SK-N-SH (cell line): ENCODE data around the gene TBX15. TPM values are rescaled to one million over a fixed set of nuclear protein-coding genes. Genes with fewer than 3 reads are reported as not detected.

ENCODE experiments used
- CTCF ChIA-PET: fragments of 300-600, 350-600 bp; formaldehyde crosslinking; extraction: SDS; loops from one replicate; lab custom pipeline; 2021; lab: Yijun Ruan, JAX
- POLR2A ChIA-PET: fragments of 350-600 bp; sonication (Branson Sonifier 250); formaldehyde crosslinking; extraction: SDS; loops from one replicate; lab custom pipeline; 2020; ENCODE audit warnings: antibody characterized with exemption, inconsistent platforms; lab: Yijun Ruan, JAX
- DNase-seq: peaks from one replicate; pipeline ENCODE4 v3.0.0; 2012
- H2AFZ ChIP-seq: fragments of 200-600 bp; sonication (generic); 2 replicates; pipeline ENCODE4 v1.8.1; 2016; ENCODE audit warnings: antibody characterized with exemption, mild to moderate bottlenecking, low read depth
- H3F3A ChIP-seq: fragments of 200-600 bp; sonication (generic); replicated peaks from 2 replicates; pipeline ENCODE3; 2016; ENCODE audit warnings: antibody characterized with exemption, mild to moderate bottlenecking; ENCODE audit not compliant: insufficient read depth
- H3K27ac ChIP-seq, 2 experiments: fragments of 200-500 bp in 1 of 2; fragments of 200-600 bp in 1 of 2; sonication (Bioruptor generic) in 1 of 2; sonication (generic), shearing (Covaris generic) in 1 of 2; 2 replicates each; pipeline versions ENCODE4 v1.5.1 to v1.6.1; 2014 to 2016; ENCODE audit warnings: low read depth in 2 of 2, inconsistent platforms in 1 of 2, low read length in 1 of 2, mild to moderate bottlenecking in 1 of 2, mixed read lengths in 1 of 2
- H3K27me3 ChIP-seq: fragments of 200-600 bp; sonication (generic), shearing (Covaris generic); 2 replicates; pipeline ENCODE4 v1.6.1; 2016; ENCODE audit warnings: mixed run types; ENCODE audit not compliant: insufficient read depth
- H3K36me3 ChIP-seq, 2 experiments: fragments of 200-500 bp in 1 of 2; fragments of 200-600 bp in 1 of 2; sonication (Bioruptor generic) in 1 of 2; sonication (generic) in 1 of 2; replicated peaks in 1 of 2; 2 replicates each; pipeline versions ENCODE3 to v1.5.1; 2014 to 2016; ENCODE audit warnings: low read length in 1 of 2, mild to moderate bottlenecking in 1 of 2; ENCODE audit not compliant: insufficient read depth in 2 of 2, control insufficient read depth in 1 of 2
- H3K4me1 ChIP-seq, 2 experiments: fragments of 200-500 bp in 1 of 2; fragments of 200-600 bp in 1 of 2; sonication (Bioruptor generic) in 1 of 2; sonication (generic), shearing (Covaris generic) in 1 of 2; 2 replicates each; pipeline versions ENCODE4 v1.5.1 to v1.6.1; 2014 to 2016; ENCODE audit warnings: low read depth in 1 of 2, low read length in 1 of 2, mixed run types in 1 of 2; ENCODE audit not compliant: insufficient read depth in 2 of 2, control insufficient read depth in 1 of 2
- H3K4me2 ChIP-seq: fragments of 200-600 bp; sonication (generic), shearing (Covaris generic); 2 replicates; pipeline ENCODE4 v1.6.1; 2017; ENCODE audit warnings: mixed run types
- H3K4me3 ChIP-seq, 2 experiments: fragments of 200-500 bp in 1 of 2; fragments of 200-600 bp in 1 of 2; sonication (Bioruptor generic) in 1 of 2; sonication (generic), shearing (Covaris generic) in 1 of 2; 2 replicates each; pipeline versions ENCODE4 v1.5.1 to v1.8.1; 2014 to 2016; ENCODE audit warnings: low read depth in 2 of 2, inconsistent platforms in 1 of 2, low read length in 1 of 2, mild to moderate bottlenecking in 1 of 2, mixed read lengths in 1 of 2, moderate library complexity in 1 of 2
- H3K79me2 ChIP-seq: fragments of 200-600 bp; sonication (generic); 2 replicates; pipeline ENCODE4 v1.8.1; 2017; ENCODE audit warnings: mild to moderate bottlenecking; ENCODE audit not compliant: insufficient read depth
- H3K9ac ChIP-seq: fragments of 200-600 bp; sonication (generic); 2 replicates; pipeline ENCODE4 v1.6.1; 2017; ENCODE audit warnings: mixed run types
- H3K9me2 ChIP-seq: fragments of 200-600 bp; sonication (generic); 2 replicates; pipeline ENCODE4 v1.6.1; 2017; ENCODE audit warnings: mixed run types
- H3K9me3 ChIP-seq: fragments of 200-600 bp; sonication (generic); 2 replicates; pipeline ENCODE4 v1.6.1; 2017; ENCODE audit warnings: mixed run types, mild to moderate bottlenecking, moderate library complexity
- H4K20me1 ChIP-seq: fragments of 200-600 bp; sonication (generic); 2 replicates; pipeline ENCODE4 v1.6.1; 2017; ENCODE audit warnings: mild to moderate bottlenecking, mixed run types; ENCODE audit not compliant: insufficient read depth
- ELF1 ChIP-seq: IDR thresholded peaks from 2 replicates; pipeline ENCODE4 v1.4.0; 2012
- FOXJ3 ChIP-seq: sonication (generic); formaldehyde crosslinking; IDR thresholded peaks from 2 replicates; pipeline ENCODE4 v1.5.1; 2020; ENCODE audit warnings: mild to moderate bottlenecking, missing genetic modification reagents
- MAX ChIP-seq: IDR thresholded peaks from 2 replicates; pipeline ENCODE4 v1.4.0; 2012; ENCODE audit warnings: low read depth
- POLR2AphosphoS5 ChIP-seq: IDR thresholded peaks from 2 replicates; pipeline ENCODE4 v1.6.1; 2012; ENCODE audit warnings: low read depth, low read length
- RCOR1 ChIP-seq: fragments of 150-350 bp; IDR thresholded peaks from 2 replicates; pipeline ENCODE4 v1.6.1; 2017; ENCODE audit warnings: antibody characterized with exemption, low read length
- RXRA ChIP-seq: IDR thresholded peaks from 2 replicates; pipeline ENCODE4 v1.4.0; 2012; ENCODE audit warnings: low read depth, mild to moderate bottlenecking, borderline replicate concordance
- SIN3A ChIP-seq: IDR thresholded peaks from 2 replicates; pipeline ENCODE4 v1.6.1; 2012; ENCODE audit warnings: low read depth, mild to moderate bottlenecking, low read length, moderate library complexity, borderline replicate concordance
- YY1 ChIP-seq: IDR thresholded peaks from 2 replicates; pipeline ENCODE4 v1.4.0; 2012; ENCODE audit warnings: low read depth, mild to moderate bottlenecking
- ZBTB33 ChIP-seq: IDR thresholded peaks from 2 replicates; pipeline ENCODE4 v1.4.0; 2012; ENCODE audit warnings: low read depth, borderline replicate concordance
- WGBS: methylation state at CpG from one replicate; pipeline ENCODE4 v1.1.6; 2017; ENCODE audit warnings: low lambda C conversion rate; 5-methylcytosine and 5-hydroxymethylcytosine counted together
- polyA plus RNA-seq, 3 experiments: library from polyadenylated mRNA; depleted of rRNA; stranded (reverse); fragments of >200 nt; gene quantifications; 2 replicates each; pipeline ENCODE4 v1.2.3, GENCODE V29; 2012

Gene TBX15
- polyA plus RNA-seq, 1 of the 3 experiments (the other 2 are of a cell fraction): 0.02 TPM

GRCh38 chr1:118991448-118991847 is 3.3 kb upstream of the TBX15 start:
- TF ChIP-seq POLR2AphosphoS5 (no peak), ELF1 (no peak)
- H3K27ac ChIP-seq: no peak overlapping the region
- 9% methylated on average over 4 of the region's 4 CpGs for WGBS
- no peaks in the 10 kb centered on the region for H3K79me2 ChIP-seq
- no peaks in the 10 kb centered on the region; a peak in 1 of 4 replicates for H3K4me1 ChIP-seq
- H4K20me1 ChIP-seq: no peaks in the 10 kb centered on the region
- H3F3A ChIP-seq: peaks cover 4% of the 10 kb centered on the region
- ChIA-PET POLR2A (no interaction called here), CTCF (no interaction called here)
- no peak overlapping the region for H3K4me2 ChIP-seq
- H3K36me3 ChIP-seq: no peaks in the 10 kb centered on the region
- H3K9me3 ChIP-seq: no peaks in the 10 kb centered on the region
- H3K4me3 ChIP-seq: no peak overlapping the region
- no peak overlapping the region for H3K9ac ChIP-seq
- DNase-seq: no peak
- H2AFZ ChIP-seq: no peak overlapping the region
- no peaks in the 10 kb centered on the region for H3K9me2 ChIP-seq
- H3K27me3 ChIP-seq: peaks cover 92% of the 10 kb centered on the region

- no peaks in the 10 kb centered on the region for H3K9me2 ChIP-seq
Measured at GRCh38 chr1:118990513-118991152, 2.5 kb upstream of the TBX15 start.

More at GRCh38 chr1:118990513-118991152, 2.5 kb upstream of the TBX15 start:
- Histone ChIP-seq H3K4me1 (no peaks in the 10 kb centered on the region; a peak in 1 of 4 replicates), H2AFZ (no peak overlapping the region), H3K4me3 (no peak overlapping the region), H3K4me2 (no peak overlapping the region), H3K27ac (no peak overlapping the region), H3K9me3 (no peaks in the 10 kb centered on the region), H3K79me2 (no peaks in the 10 kb centered on the region), H3K36me3 (no peaks in the 10 kb centered on the region), H3F3A (peaks cover 6% of the 10 kb centered on the region), H3K27me3 (peaks cover 95% of the 10 kb centered on the region), H4K20me1 (no peaks in the 10 kb centered on the region), H3K9ac (no peak overlapping the region)
- POLR2A ChIA-PET: no interaction called here
- no peak for DNase-seq
- CTCF ChIA-PET: interaction anchor here (2.3 kb wide), 1 partner anchor 18 kb away, joined by 10 read pairs; no protein-coding TSS in a partner anchor
- TF ChIP-seq YY1 (no peak), MAX (no peak), SIN3A (no peak), FOXJ3 (CRISPR knock-in tag) (no peak), ZBTB33 (no peak), RCOR1 (no peak), RXRA (no peak)
- 36% methylated on average over 8 of the region's 8 CpGs for WGBS
